T-helper 2 cell treated with Interferon-gamma antibody and Interleukin-4, amounts not matched to agents 5 μg/mL and 100 μg/mL, for 36 hours (primary cell): Measurements from ENCODE around the gene CERS5.

Source experiments
- DNase-seq: peaks from one replicate; pipeline ENCODE4 v3.0.0; 2021; ENCODE audit warnings: low spot score
- H3K27ac Mint-ChIP-seq: one replicate; pipeline ENCODE4 v1.8.0; 2021; ENCODE audit warnings: mild to moderate bottlenecking, mixed read lengths
- H3K27me3 Mint-ChIP-seq: one replicate; pipeline ENCODE4 v1.8.0; 2021; ENCODE audit warnings: low read depth, mixed read lengths
- H3K36me3 Mint-ChIP-seq: one replicate; pipeline ENCODE4 v1.8.0; 2021; ENCODE audit warnings: low read depth, mixed read lengths
- H3K4me1 Mint-ChIP-seq: one replicate; pipeline ENCODE4 v1.8.0; 2021; ENCODE audit warnings: low read depth, mixed read lengths
- H3K4me3 Mint-ChIP-seq: one replicate; pipeline ENCODE4 v1.8.0; 2022; ENCODE audit warnings: mild to moderate bottlenecking, moderate library complexity, mixed read lengths
- H3K9me3 Mint-ChIP-seq: one replicate; pipeline ENCODE4 v1.8.0; 2021; ENCODE audit warnings: mixed read lengths

The CERS5 gene

GRCh38 chr12:50082644-50083043, 84.5 kb downstream of the CERS5 start:
- Mint-ChIP-seq H3K9me3 (no peaks in the 10 kb centered on the region), H3K36me3 (peaks cover 9% of the 10 kb centered on the region), H3K4me1 (peaks cover 19% of the 10 kb centered on the region), H3K27ac (no peak overlapping the region), H3K4me3 (no peak overlapping the region), H3K27me3 (no peaks in the 10 kb centered on the region)
- DNase-seq = no peak

DNA sequence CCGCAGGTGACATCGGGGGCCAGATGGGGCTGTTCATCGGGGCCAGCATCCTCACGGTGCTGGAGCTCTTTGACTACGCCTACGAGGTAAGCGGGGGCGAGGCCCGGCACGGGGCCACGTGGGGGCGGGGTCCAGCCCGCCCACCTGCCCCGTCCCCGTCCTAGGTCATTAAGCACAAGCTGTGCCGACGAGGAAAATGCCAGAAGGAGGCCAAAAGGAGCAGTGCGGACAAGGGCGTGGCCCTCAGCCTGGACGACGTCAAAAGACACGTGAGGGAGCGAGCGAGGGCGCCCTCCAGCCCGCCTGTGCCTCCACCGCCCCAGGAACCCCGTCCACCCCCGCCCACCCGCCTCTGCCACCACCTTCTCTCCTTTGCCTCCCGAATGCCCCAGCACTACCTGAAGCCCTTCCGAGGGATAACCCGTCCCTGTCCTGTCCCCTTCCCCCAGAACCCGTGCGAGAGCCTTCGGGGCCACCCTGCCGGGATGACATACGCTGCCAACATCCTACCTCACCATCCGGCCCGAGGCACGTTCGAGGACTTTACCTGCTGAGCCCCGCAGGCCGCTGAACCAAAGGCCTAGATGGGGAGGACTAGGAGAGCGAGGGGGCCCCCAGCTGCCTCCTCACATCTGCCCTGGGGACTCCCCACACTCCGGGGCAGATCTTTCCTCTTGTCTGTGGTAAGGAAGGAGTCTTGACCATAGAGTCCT, 85.9 kb downstream of the CERS5 start:
- no peak for DNase-seq
- Mint-ChIP-seq H3K4me1 (peaks cover 11% of the 10 kb centered on the region), H3K9me3 (no peaks in the 10 kb centered on the region), H3K36me3 (peaks cover 1% of the 10 kb centered on the region), H3K27me3 (no peaks in the 10 kb centered on the region), H3K4me3 (no peak overlapping the region), H3K27ac (peak overlapping the region; percentile 24)

DNA sequence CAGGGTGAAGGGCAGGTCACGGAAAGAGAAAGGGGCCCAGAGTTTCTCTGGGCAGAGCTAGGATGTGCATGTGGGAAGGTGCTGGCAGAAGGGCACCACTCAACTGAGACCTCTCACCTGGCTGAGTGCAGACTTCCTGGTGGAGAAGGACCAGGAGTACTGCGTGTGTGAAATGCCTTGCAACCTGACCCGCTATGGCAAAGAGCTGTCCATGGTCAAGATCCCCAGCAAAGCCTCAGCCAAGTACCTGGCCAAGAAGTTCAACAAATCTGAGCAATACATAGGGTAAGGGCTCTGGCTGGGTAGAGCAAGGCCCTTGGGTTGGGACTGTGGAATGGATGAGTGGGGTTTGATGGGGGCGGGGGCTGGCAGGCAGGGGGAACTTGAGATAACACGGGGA, 87.4 kb downstream of the CERS5 start:
- no peak overlapping the region for H3K4me3 Mint-ChIP-seq
- no peaks in the 10 kb centered on the region for H3K9me3 Mint-ChIP-seq
- no peak overlapping the region for H3K27ac Mint-ChIP-seq
- no peak for DNase-seq
- peaks cover 8% of the 10 kb centered on the region for H3K4me1 Mint-ChIP-seq
- H3K36me3 Mint-ChIP-seq = no peaks in the 10 kb centered on the region
- H3K27me3 Mint-ChIP-seq = no peaks in the 10 kb centered on the region
